ENCODE results near the gene TTC3. TPM values are rescaled to one million over a fixed set of nuclear protein-coding genes. Genes with fewer than 3 reads are reported as not detected.

The TTC3 gene
- total and polyA plus RNA-seq, 2 donors (not counting 1 experiment from before 2014, with no cell fraction given): 42.0 to 163 TPM

GRCh38 chr21:37045149-37045548 is 27.9 kb upstream of the TTC3 start:
- 0% methylated on average over 4 of the region's 6 CpGs for WGBS (ENCODE audit: insufficient coverage)

GRCh38 chr21:37045556-37045955 is 27.5 kb upstream of the TTC3 start:
- Histone ChIP-seq H3K27me3 (replicated peaks in 1 of 4; ENCODE audit: control extremely low read depth in 1 of 4, control insufficient read depth in 3 of 4, insufficient read depth in 4 of 4, low read length in 3 of 4) (peaks cover 0 to 6% (median 2%) of the 10 kb centered on the region in 4 experiments), H3K4me3 (ENCODE audit: control extremely low read depth in 1 of 5, extremely low read depth in 1 of 5, insufficient read depth in 1 of 5, low read depth in 2 of 5, low read length in 4 of 5) (no peak overlapping the region), H3K27ac (ENCODE audit: low read length in 2 of 2) (no peak overlapping the region), H3K4me1 (ENCODE audit: control insufficient read depth in 2 of 2, insufficient read depth in 2 of 2, low read length in 2 of 2) (peaks cover 8 to 9% of the 10 kb centered on the region in 2 donors), H3K36me3 (replicated peaks in 1 of 2; ENCODE audit: control extremely low read depth in 1 of 2, control insufficient read depth in 1 of 2, extremely low read depth in 1 of 2, insufficient read depth in 2 of 2, low read length in 1 of 2) (no peaks in the 10 kb centered on the region), H3K79me2 (ENCODE audit: control insufficient read depth, insufficient read depth, low read length) (no peaks in the 10 kb centered on the region), H3K4me2 (replicated peaks; ENCODE audit: low read depth, low read length, poor library complexity, severe bottlenecking) (no peak overlapping the region), H2AFZ (ENCODE audit: insufficient read depth, low read depth, low read length, poor library complexity, severe bottlenecking) (no peak overlapping the region), H4K20me1 (ENCODE audit: control insufficient read depth, insufficient read depth, low read length, poor library complexity, severe bottlenecking) (no peaks in the 10 kb centered on the region), H3K9ac (ENCODE audit: low read length) (no peak overlapping the region), H3K9me3 (ENCODE audit: control extremely low read depth in 1 of 3, control insufficient read depth in 2 of 3, insufficient read depth in 1 of 3, low read length in 2 of 3) (no peaks in the 10 kb centered on the region)
- ATAC-seq (ENCODE audit: low read depth) (no peak), DNase-seq (no peak)
- no peak overlapping the region for H3K4me3 Mint-ChIP-seq
- H3K27me3 Mint-ChIP-seq: peaks cover 27% of the 10 kb centered on the region
- 68% methylated on average over 5 of the region's 6 CpGs for WGBS (ENCODE audit: insufficient coverage)
- no peak overlapping the region for H3K27ac Mint-ChIP-seq
- H3K4me1 Mint-ChIP-seq: peaks cover 8% of the 10 kb centered on the region
- ChIA-PET CTCF (interaction anchor here (0.8 kb wide), 1 partner anchor 36 kb away, joined by 3 read pairs; no protein-coding TSS in a partner anchor), POLR2A (no interaction called here)
- TF ChIP-seq EZH2 (IDR thresholded peaks at IDR 0.05; ENCODE audit: borderline replicate concordance, insufficient read depth, low read depth, low read length, poor library complexity, severe bottlenecking) (no peak), CTCF (IDR thresholded peaks at IDR 0.05) (no peak)
- intact Hi-C loops (cut with micrococcal nuclease): no loop called here
- H3K9me3 Mint-ChIP-seq (ENCODE audit: insufficient read depth): no peaks in the 10 kb centered on the region

More at GRCh38 chr21:37045149-37045548, 27.9 kb upstream of the TTC3 start:
- Histone ChIP-seq H3K9me3 (ENCODE audit: control extremely low read depth in 1 of 3, control insufficient read depth in 2 of 3, insufficient read depth in 1 of 3, low read length in 2 of 3) (no peaks in the 10 kb centered on the region), H3K4me3 (ENCODE audit: control extremely low read depth in 1 of 5, extremely low read depth in 1 of 5, insufficient read depth in 1 of 5, low read depth in 2 of 5, low read length in 4 of 5) (no peak overlapping the region), H3K9ac (ENCODE audit: low read length) (no peak overlapping the region), H4K20me1 (ENCODE audit: control insufficient read depth, insufficient read depth, low read length, poor library complexity, severe bottlenecking) (no peaks in the 10 kb centered on the region), H3K4me2 (replicated peaks; ENCODE audit: low read depth, low read length, poor library complexity, severe bottlenecking) (no peak overlapping the region), H3K27ac (ENCODE audit: low read length in 2 of 2) (no peak overlapping the region), H2AFZ (ENCODE audit: insufficient read depth, low read depth, low read length, poor library complexity, severe bottlenecking) (no peak overlapping the region), H3K36me3 (replicated peaks in 1 of 2; ENCODE audit: control extremely low read depth in 1 of 2, control insufficient read depth in 1 of 2, extremely low read depth in 1 of 2, insufficient read depth in 2 of 2, low read length in 1 of 2) (no peaks in the 10 kb centered on the region), H3K79me2 (ENCODE audit: control insufficient read depth, insufficient read depth, low read length) (no peaks in the 10 kb centered on the region), H3K4me1 (ENCODE audit: control insufficient read depth in 2 of 2, insufficient read depth in 2 of 2, low read length in 2 of 2) (peaks cover 8 to 9% of the 10 kb centered on the region in 2 donors), H3K27me3 (replicated peaks in 1 of 4; ENCODE audit: control extremely low read depth in 1 of 4, control insufficient read depth in 3 of 4, insufficient read depth in 4 of 4, low read length in 3 of 4) (peaks cover 0 to 6% (median 2%) of the 10 kb centered on the region in 4 experiments)
- H3K27ac Mint-ChIP-seq: no peak overlapping the region
- ATAC-seq (ENCODE audit: low read depth) (peak; percentile 53), DNase-seq (peak; percentile 40)
- no peak for TF ChIP-seq EZH2 (IDR thresholded peaks at IDR 0.05; ENCODE audit: borderline replicate concordance, insufficient read depth, low read depth, low read length, poor library complexity, severe bottlenecking)
- no peak for TF ChIP-seq CTCF (IDR thresholded peaks at IDR 0.05)
- ChIA-PET POLR2A (no interaction called here), CTCF (interaction anchor here (0.8 kb wide), 1 partner anchor 35 kb away, joined by 3 read pairs; no protein-coding TSS in a partner anchor)
- H3K4me3 Mint-ChIP-seq: no peak overlapping the region
- no peaks in the 10 kb centered on the region for H3K9me3 Mint-ChIP-seq (ENCODE audit: insufficient read depth)
- H3K4me1 Mint-ChIP-seq: peaks cover 8% of the 10 kb centered on the region
- peaks cover 23% of the 10 kb centered on the region for H3K27me3 Mint-ChIP-seq
- intact Hi-C loops (cut with micrococcal nuclease): no loop called here

Data from B cell (primary cell).